Measurements from ENCODE around the gene SHANK1.

The SHANK1 gene

DNA sequence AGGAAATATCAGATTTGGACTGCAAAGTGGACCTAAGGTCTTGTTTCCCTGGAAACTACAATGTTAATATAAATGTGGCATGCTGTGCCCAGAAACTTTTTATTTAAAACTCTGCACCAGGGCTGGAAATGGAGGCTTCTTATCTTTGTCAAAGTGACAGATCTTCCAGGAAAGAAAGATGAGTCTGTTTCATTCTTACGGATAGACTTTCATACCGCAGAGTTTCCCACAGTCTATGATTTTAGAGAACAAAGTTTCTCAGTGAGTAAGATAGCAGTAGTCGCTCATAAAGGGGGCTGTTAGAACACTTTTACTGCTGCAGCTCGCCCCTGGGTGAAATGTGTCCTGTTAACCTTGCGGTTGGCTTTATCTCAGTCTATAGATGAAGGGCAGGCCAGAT, 10.3 kb upstream of the SHANK1 start:
- ChIA-PET CTCF (interaction anchor here (1.4 to 1.8 kb wide), 3 partner anchors 24 to 192 kb away, joined by 3 to 4 read pairs (median 3); no protein-coding TSS in a partner anchor), POLR2A (interaction anchor here (0.6 to 0.7 kb wide), 6 partner anchors 32 to 610 kb away, joined by 3 to 4 read pairs (median 3); no protein-coding TSS in a partner anchor)
- Histone ChIP-seq H3K4me3 (ENCODE audit: low read depth, low read length) (no peak overlapping the region), H3K36me3 (ENCODE audit: control insufficient read depth in 2 of 2, insufficient read depth in 1 of 2, low read length in 2 of 2) (no peaks in the 10 kb centered on the region; a peak in 1 of 3 replicates), H3K4me1 (ENCODE audit: control insufficient read depth, insufficient read depth, low read length) (0 out of 2 replicates have a peak, but pooled peaks cover 4% of the 10 kb centered on the region), H3K27ac (ENCODE audit: extremely low read depth, low read depth, low read length) (no peak overlapping the region), H3K9me3 (ENCODE audit: control insufficient read depth, insufficient read depth, low read depth, low read length) (no peaks in the 10 kb centered on the region)
- TF ChIP-seq, protein P1, sequence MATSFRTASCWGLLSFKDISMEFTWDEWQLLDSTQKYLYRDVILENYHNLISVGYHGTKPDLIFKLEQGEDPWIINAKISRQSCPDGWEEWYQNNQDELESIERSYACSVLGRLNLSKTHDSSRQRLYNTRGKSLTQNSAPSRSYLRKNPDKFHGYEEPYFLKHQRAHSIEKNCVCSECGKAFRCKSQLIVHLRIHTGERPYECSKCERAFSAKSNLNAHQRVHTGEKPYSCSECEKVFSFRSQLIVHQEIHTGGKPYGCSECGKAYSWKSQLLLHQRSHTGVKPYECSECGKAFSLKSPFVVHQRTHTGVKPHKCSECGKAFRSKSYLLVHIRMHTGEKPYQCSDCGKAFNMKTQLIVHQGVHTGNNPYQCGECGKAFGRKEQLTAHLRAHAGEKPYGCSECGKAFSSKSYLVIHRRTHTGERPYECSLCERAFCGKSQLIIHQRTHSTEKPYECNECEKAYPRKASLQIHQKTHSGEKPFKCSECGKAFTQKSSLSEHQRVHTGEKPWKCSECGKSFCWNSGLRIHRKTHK (tag by site-specific recombination; IDR thresholded peaks at IDR 0.05) = no peak
- TF ChIP-seq ZNF341 (tag by site-specific recombination; IDR thresholded peaks at IDR 0.05; ENCODE audit: low read depth) (no peak), ZNF112 (tag by site-specific recombination; IDR thresholded peaks at IDR 0.05) (no peak), ZNF785 (tag by site-specific recombination; IDR thresholded peaks at IDR 0.05) (no peak), MZF1 (tag by site-specific recombination; IDR thresholded peaks at IDR 0.05; ENCODE audit: borderline replicate concordance) (no peak), ZNF548 (tag by site-specific recombination; IDR thresholded peaks at IDR 0.05) (no peak), ZNF777 (tag by site-specific recombination; IDR thresholded peaks at IDR 0.05; ENCODE audit: borderline replicate concordance) (no peak), ZNF707 (tag by site-specific recombination; IDR thresholded peaks at IDR 0.05) (no peak), YY2 (tag by site-specific recombination; IDR thresholded peaks at IDR 0.05) (no peak), ZBTB8A (tag by site-specific recombination; IDR thresholded peaks at IDR 0.05) (no peak), ZBTB1 (tag by site-specific recombination; IDR thresholded peaks at IDR 0.05) (no peak), ZNF19 (tag by site-specific recombination; IDR thresholded peaks at IDR 0.05; ENCODE audit: low read depth) (no peak), ZNF664 (tag by site-specific recombination; IDR thresholded peaks at IDR 0.05) (no peak), ZNF433 (tag by site-specific recombination; IDR thresholded peaks at IDR 0.05; ENCODE audit: low read depth) (no peak)
- TF ChIP-seq, protein P2, sequence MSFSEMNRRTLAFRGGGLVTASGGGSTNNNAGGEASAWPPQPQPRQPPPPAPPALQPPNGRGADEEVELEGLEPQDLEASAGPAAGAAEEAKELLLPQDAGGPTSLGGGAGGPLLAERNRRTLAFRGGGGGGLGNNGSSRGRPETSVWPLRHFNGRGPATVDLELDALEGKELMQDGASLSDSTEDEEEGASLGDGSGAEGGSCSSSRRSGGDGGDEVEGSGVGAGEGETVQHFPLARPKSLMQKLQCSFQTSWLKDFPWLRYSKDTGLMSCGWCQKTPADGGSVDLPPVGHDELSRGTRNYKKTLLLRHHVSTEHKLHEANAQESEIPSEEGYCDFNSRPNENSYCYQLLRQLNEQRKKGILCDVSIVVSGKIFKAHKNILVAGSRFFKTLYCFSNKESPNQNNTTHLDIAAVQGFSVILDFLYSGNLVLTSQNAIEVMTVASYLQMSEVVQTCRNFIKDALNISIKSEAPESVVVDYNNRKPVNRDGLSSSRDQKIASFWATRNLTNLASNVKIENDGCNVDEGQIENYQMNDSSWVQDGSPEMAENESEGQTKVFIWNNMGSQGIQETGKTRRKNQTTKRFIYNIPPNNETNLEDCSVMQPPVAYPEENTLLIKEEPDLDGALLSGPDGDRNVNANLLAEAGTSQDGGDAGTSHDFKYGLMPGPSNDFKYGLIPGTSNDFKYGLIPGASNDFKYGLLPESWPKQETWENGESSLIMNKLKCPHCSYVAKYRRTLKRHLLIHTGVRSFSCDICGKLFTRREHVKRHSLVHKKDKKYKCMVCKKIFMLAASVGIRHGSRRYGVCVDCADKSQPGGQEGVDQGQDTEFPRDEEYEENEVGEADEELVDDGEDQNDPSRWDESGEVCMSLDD (tag by site-specific recombination; IDR thresholded peaks at IDR 0.05) = no peak
- TF ChIP-seq, protein P3, sequence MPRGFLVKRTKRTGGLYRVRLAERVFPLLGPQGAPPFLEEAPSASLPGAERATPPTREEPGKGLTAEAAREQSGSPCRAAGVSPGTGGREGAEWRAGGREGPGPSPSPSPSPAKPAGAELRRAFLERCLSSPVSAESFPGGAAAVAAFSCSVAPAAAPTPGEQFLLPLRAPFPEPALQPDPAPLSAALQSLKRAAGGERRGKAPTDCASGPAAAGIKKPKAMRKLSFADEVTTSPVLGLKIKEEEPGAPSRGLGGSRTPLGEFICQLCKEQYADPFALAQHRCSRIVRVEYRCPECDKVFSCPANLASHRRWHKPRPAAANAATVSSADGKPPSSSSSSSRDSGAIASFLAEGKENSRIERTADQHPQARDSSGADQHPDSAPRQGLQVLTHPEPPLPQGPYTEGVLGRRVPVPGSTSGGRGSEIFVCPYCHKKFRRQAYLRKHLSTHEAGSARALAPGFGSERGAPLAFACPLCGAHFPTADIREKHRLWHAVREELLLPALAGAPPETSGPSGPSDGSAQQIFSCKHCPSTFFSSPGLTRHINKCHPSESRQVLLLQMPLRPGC (tag by site-specific recombination; IDR thresholded peaks at IDR 0.05) = no peak
- TF ChIP-seq, protein P4, sequence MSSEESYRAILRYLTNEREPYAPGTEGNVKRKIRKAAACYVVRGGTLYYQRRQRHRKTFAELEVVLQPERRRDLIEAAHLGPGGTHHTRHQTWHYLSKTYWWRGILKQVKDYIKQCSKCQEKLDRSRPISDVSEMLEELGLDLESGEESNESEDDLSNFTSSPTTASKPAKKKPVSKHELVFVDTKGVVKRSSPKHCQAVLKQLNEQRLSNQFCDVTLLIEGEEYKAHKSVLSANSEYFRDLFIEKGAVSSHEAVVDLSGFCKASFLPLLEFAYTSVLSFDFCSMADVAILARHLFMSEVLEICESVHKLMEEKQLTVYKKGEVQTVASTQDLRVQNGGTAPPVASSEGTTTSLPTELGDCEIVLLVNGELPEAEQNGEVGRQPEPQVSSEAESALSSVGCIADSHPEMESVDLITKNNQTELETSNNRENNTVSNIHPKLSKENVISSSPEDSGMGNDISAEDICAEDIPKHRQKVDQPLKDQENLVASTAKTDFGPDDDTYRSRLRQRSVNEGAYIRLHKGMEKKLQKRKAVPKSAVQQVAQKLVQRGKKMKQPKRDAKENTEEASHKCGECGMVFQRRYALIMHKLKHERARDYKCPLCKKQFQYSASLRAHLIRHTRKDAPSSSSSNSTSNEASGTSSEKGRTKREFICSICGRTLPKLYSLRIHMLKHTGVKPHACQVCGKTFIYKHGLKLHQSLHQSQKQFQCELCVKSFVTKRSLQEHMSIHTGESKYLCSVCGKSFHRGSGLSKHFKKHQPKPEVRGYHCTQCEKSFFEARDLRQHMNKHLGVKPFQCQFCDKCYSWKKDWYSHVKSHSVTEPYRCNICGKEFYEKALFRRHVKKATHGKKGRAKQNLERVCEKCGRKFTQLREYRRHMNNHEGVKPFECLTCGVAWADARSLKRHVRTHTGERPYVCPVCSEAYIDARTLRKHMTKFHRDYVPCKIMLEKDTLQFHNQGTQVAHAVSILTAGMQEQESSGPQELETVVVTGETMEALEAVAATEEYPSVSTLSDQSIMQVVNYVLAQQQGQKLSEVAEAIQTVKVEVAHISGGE (tag by site-specific recombination; conservative IDR thresholded peaks at IDR 0.05; ENCODE audit: low read depth) = no peak
- TF ChIP-seq, protein P5, sequence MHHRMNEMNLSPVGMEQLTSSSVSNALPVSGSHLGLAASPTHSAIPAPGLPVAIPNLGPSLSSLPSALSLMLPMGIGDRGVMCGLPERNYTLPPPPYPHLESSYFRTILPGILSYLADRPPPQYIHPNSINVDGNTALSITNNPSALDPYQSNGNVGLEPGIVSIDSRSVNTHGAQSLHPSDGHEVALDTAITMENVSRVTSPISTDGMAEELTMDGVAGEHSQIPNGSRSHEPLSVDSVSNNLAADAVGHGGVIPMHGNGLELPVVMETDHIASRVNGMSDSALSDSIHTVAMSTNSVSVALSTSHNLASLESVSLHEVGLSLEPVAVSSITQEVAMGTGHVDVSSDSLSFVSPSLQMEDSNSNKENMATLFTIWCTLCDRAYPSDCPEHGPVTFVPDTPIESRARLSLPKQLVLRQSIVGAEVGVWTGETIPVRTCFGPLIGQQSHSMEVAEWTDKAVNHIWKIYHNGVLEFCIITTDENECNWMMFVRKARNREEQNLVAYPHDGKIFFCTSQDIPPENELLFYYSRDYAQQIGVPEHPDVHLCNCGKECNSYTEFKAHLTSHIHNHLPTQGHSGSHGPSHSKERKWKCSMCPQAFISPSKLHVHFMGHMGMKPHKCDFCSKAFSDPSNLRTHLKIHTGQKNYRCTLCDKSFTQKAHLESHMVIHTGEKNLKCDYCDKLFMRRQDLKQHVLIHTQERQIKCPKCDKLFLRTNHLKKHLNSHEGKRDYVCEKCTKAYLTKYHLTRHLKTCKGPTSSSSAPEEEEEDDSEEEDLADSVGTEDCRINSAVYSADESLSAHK (tag by site-specific recombination; IDR thresholded peaks at IDR 0.05) = no peak
